Sigmoid colon (tissue), 7 donors: ENCODE data around the gene CAMTA1. TPM values are rescaled to one million over a fixed set of nuclear protein-coding genes. Genes with fewer than 3 reads are reported as not detected.

Experiments
- DNase-seq: peaks from one replicate; pipeline ENCODE4 v3.0.0-alpha.2; 2019
- H3K27ac ChIP-seq, 4 donors: fragments of 200-600 bp; sonication (generic); one replicate each; pipeline ENCODE4 v1.5.1; 2016 to 2019; ENCODE audit warnings: mild to moderate bottlenecking in 1 of 4
- H3K27me3 ChIP-seq, 3 donors: fragments of 200-600 bp; sonication (generic); one replicate each; pipeline ENCODE4 v1.5.1; 2019; ENCODE audit warnings: mild to moderate bottlenecking in 1 of 3
- H3K36me3 ChIP-seq, 4 donors: fragments of 200-600 bp; sonication (generic); one replicate each; pipeline ENCODE4 v1.5.1; 2016 to 2019
- H3K4me1 ChIP-seq, 4 donors: fragments of 200-600 bp; sonication (generic); one replicate each; pipeline ENCODE4 v1.5.1; 2017 to 2019
- H3K4me3 ChIP-seq, 4 donors: fragments of 200-600 bp; sonication (generic); one replicate each; pipeline ENCODE4 v1.5.1; 2017 to 2019; ENCODE audit warnings: mild to moderate bottlenecking in 2 of 4, moderate library complexity in 1 of 4
- H3K9me3 ChIP-seq, 4 donors: fragments of 200-600 bp in 3 of 4; sonication (generic) in 3 of 4; one replicate each; pipeline versions ENCODE4 v1.5.1 to v1.6.1; 2013 to 2019
- CTCF ChIP-seq, 4 experiments: fragments of 450-650 bp in 3 of 4; fragments of 200-600 bp in 1 of 4; IDR thresholded peaks; one replicate each; pipeline ENCODE4 v1.5.1; 2016 to 2019; ENCODE audit warnings: antibody characterized with exemption in 4 of 4, mild to moderate bottlenecking in 3 of 4, moderate library complexity in 2 of 4
- EP300 ChIP-seq, 4 donors: sonication (generic); formaldehyde crosslinking; IDR thresholded peaks; one replicate each; pipeline ENCODE4 v1.6.1; 2017; ENCODE audit warnings: antibody characterized with exemption in 4 of 4
- POLR2A ChIP-seq, 2 donors: fragments of 450-650 bp; IDR thresholded peaks; one replicate each; pipeline ENCODE4 v1.6.1; 2016; ENCODE audit warnings: antibody characterized with exemption in 2 of 2, mild to moderate bottlenecking in 2 of 2, moderate library complexity in 2 of 2
- POLR2AphosphoS5 ChIP-seq, 4 donors: sonication (generic); formaldehyde crosslinking; IDR thresholded peaks; one replicate each; pipeline ENCODE4 v1.6.1; 2017; ENCODE audit warnings: antibody characterized with exemption in 4 of 4
- WGBS, 2 donors: extraction: QIAGEN DNeasy Blood & Tissue Kit; methylation state at CpG; one replicate each; pipeline ENCODE4 v1.1.7; 2013; 5-methylcytosine and 5-hydroxymethylcytosine counted together
- intact Hi-C: fragments of 100-400 bp; cut with DNase I; formaldehyde crosslinking; loops from one replicate; pipeline ENCODE4 v1.15.1; 2023
- polyA plus RNA-seq, 3 donors: library from polyadenylated mRNA; stranded (reverse); fragments of 200-250 nt; gene quantifications; one replicate each; pipeline ENCODE4 v1.2.3, GENCODE V29; 2013
- total RNA-seq, 4 donors: library from RNA; depleted of rRNA; stranded (reverse); fragments of >200 nt; gene quantifications; one replicate each; pipeline ENCODE4 v1.1.0, GENCODE V29; 2016
- donor health status: healthy with polysubstance abuse.
- donor health status: Bipolar disorder and iron deficiency.
- donor health status: healthy.

Gene CAMTA1
- total and polyA plus RNA-seq, 7 donors = 97.9 to 196 (median 177) TPM

- DNase-seq = no peak
- intact Hi-C loops = no loop called here
- no peak for TF ChIP-seq POLR2AphosphoS5 (IDR thresholded peaks at IDR 0.05)
- TF ChIP-seq EP300 (IDR thresholded peaks at IDR 0.05) = no peak
- WGBS, 2 donors = 89 to 92% methylated on average over 5 of the region's 5 CpGs
- no peaks in the 10 kb centered on the region for H3K9me3 ChIP-seq
- no peaks in the 10 kb centered on the region for H3K4me1 ChIP-seq
- H3K4me3 ChIP-seq = no peak overlapping the region
- H3K27me3 ChIP-seq = no peaks in the 10 kb centered on the region
- H3K27ac ChIP-seq = no peak overlapping the region
- no peaks in the 10 kb centered on the region for H3K36me3 ChIP-seq
Observed at GRCh38 chr1:6941786-6942185, 156.5 kb downstream of the CAMTA1 start.

GRCh38 chr1:6942990-6943389 lies 157.7 kb downstream of the CAMTA1 start:
- WGBS, 2 donors = 86 to 89% methylated on average over 9 of the region's 9 CpGs
- H3K36me3 ChIP-seq = no peaks in the 10 kb centered on the region
- peaks cover 0 to under 1% (median 0%) of the 10 kb centered on the region in 3 donors for H3K27me3 ChIP-seq
- DNase-seq = no peak
- no peak overlapping the region for H3K27ac ChIP-seq
- H3K4me3 ChIP-seq = no peak overlapping the region
- no peaks in the 10 kb centered on the region for H3K4me1 ChIP-seq
- H3K9me3 ChIP-seq = no peaks in the 10 kb centered on the region
- intact Hi-C loops = no loop called here
- TF ChIP-seq POLR2A (IDR thresholded peaks at IDR 0.05) (no peak), CTCF (IDR thresholded peaks at IDR 0.05) (no peak), EP300 (IDR thresholded peaks at IDR 0.05) (no peak), POLR2AphosphoS5 (IDR thresholded peaks at IDR 0.05) (no peak)

- Histone ChIP-seq H3K4me3 (no peak overlapping the region), H3K27me3 (peaks cover 0 to 2% (median 0%) of the 10 kb centered on the region in 3 donors), H3K36me3 (no peaks in the 10 kb centered on the region), H3K27ac (no peak overlapping the region), H3K9me3 (no peaks in the 10 kb centered on the region), H3K4me1 (no peaks in the 10 kb centered on the region)
- DNase-seq = no peak
- no peak for TF ChIP-seq EP300 (IDR thresholded peaks at IDR 0.05)
- TF ChIP-seq POLR2A (IDR thresholded peaks at IDR 0.05) = no peak
- TF ChIP-seq CTCF (IDR thresholded peaks at IDR 0.05) = no peak
- no peak for TF ChIP-seq POLR2AphosphoS5 (IDR thresholded peaks at IDR 0.05)
- intact Hi-C loops = no loop called here
- WGBS, 2 donors = 86% methylated on average over 9 of the region's 9 CpGs
Observed at GRCh38 chr1:6944434-6944833, 159.2 kb downstream of the CAMTA1 start.

GRCh38 chr1:6947952-6948351 lies 162.7 kb downstream of the CAMTA1 start:
- Histone ChIP-seq H3K4me1 (no peaks in the 10 kb centered on the region), H3K27me3 (peaks cover 0 to 2% (median 0%) of the 10 kb centered on the region in 3 donors), H3K36me3 (no peaks in the 10 kb centered on the region), H3K27ac (no peak overlapping the region), H3K9me3 (no peaks in the 10 kb centered on the region), H3K4me3 (no peak overlapping the region)
- WGBS, 2 donors = 89 to 92% methylated on average over 2 of the region's 2 CpGs
- DNase-seq = no peak
- intact Hi-C loops = no loop called here
- no peak for TF ChIP-seq POLR2AphosphoS5 (IDR thresholded peaks at IDR 0.05)
- TF ChIP-seq POLR2A (IDR thresholded peaks at IDR 0.05) = no peak
- TF ChIP-seq EP300 (IDR thresholded peaks at IDR 0.05) = no peak
- TF ChIP-seq CTCF (IDR thresholded peaks at IDR 0.05) = no peak

- WGBS, 2 donors = 56 to 77% methylated on average over 3 of the region's 3 CpGs
- TF ChIP-seq CTCF (IDR thresholded peaks at IDR 0.05) = no peak
- TF ChIP-seq EP300 (IDR thresholded peaks at IDR 0.05) = no peak
- no peak for TF ChIP-seq POLR2AphosphoS5 (IDR thresholded peaks at IDR 0.05)
- no peak for TF ChIP-seq POLR2A (IDR thresholded peaks at IDR 0.05)
- intact Hi-C loops = no loop called here
- H3K36me3 ChIP-seq = no peaks in the 10 kb centered on the region
- no peak for DNase-seq
- no peak overlapping the region for H3K27ac ChIP-seq
- H3K4me1 ChIP-seq = no peaks in the 10 kb centered on the region
- no peaks in the 10 kb centered on the region for H3K9me3 ChIP-seq
- peaks cover 0 to 2% (median 0%) of the 10 kb centered on the region in 3 donors for H3K27me3 ChIP-seq
- H3K4me3 ChIP-seq = no peak overlapping the region
Observed at GRCh38 chr1:6948416-6948815, 163.2 kb downstream of the CAMTA1 start.
